Neuronal stem cell (in vitro differentiated cells): ENCODE results near the gene NDUFAB1.
"Not testable (repeated sequence)": the region's sequence is repeated elsewhere in the genome, so short reads cannot be mapped to it uniquely, and the experiment has no call there.

Experiments used
- DNase-seq: peaks from one replicate; pipeline ENCODE4 v3.0.0-alpha.2; 2013; ENCODE audit warnings: low spot score
- H2AFZ ChIP-seq: one replicate; pipeline ENCODE4 v1.6.1; 2013; ENCODE audit warnings: mild to moderate bottlenecking, low read length, inconsistent platforms
- H2AK5ac ChIP-seq: 2 replicates; pipeline ENCODE4 v1.6.1; 2013; ENCODE audit warnings: low read depth, mild to moderate bottlenecking, inconsistent platforms, low read length, moderate library complexity, mixed read lengths
- H2BK120ac ChIP-seq: 2 replicates; pipeline ENCODE4 v1.6.1; 2013; ENCODE audit warnings: low read depth, mild to moderate bottlenecking, inconsistent platforms, low read length, moderate library complexity, mixed read lengths
- H2BK12ac ChIP-seq: one replicate; pipeline ENCODE4 v1.6.1; 2013; ENCODE audit warnings: low read length, inconsistent platforms
- H2BK15ac ChIP-seq: 2 replicates; pipeline ENCODE4 v1.6.1; 2013; ENCODE audit warnings: mild to moderate bottlenecking, low read length, inconsistent platforms, mixed read lengths
- H2BK5ac ChIP-seq: one replicate; pipeline ENCODE4 v1.6.1; 2013; ENCODE audit warnings: inconsistent platforms, mild to moderate bottlenecking, low read length, moderate library complexity
- H3K14ac ChIP-seq: one replicate; pipeline ENCODE4 v1.6.1; 2013; ENCODE audit warnings: low read length, inconsistent platforms
- H3K18ac ChIP-seq: 2 replicates; pipeline ENCODE4 v1.6.1; 2013; ENCODE audit warnings: low read length, inconsistent platforms
- H3K23ac ChIP-seq: 2 replicates; pipeline ENCODE4 v1.6.1; 2013; ENCODE audit warnings: low read depth, mild to moderate bottlenecking, mixed read lengths, low read length, inconsistent platforms; ENCODE audit not compliant: poor library complexity
- H3K27ac ChIP-seq: replicated peaks from 3 replicates; pipeline ENCODE4 v1.5.1; 2013; ENCODE audit warnings: low read length, inconsistent platforms
- H3K27me3 ChIP-seq, 3 experiments: 2 replicates each; pipeline ENCODE4 v1.6.1; 2013; ENCODE audit warnings: low read length in 3 of 3, mild to moderate bottlenecking in 2 of 3, inconsistent platforms in 1 of 3, low read depth in 1 of 3, mixed read lengths in 1 of 3, moderate library complexity in 1 of 3; ENCODE audit not compliant: control insufficient read depth in 3 of 3, insufficient read depth in 3 of 3
- H3K36me3 ChIP-seq, 2 donors: replicated peaks in 1 of 2; 2 replicates each; pipeline ENCODE4 v1.6.1; 2013; ENCODE audit warnings: low read length in 2 of 2; ENCODE audit not compliant: control insufficient read depth in 2 of 2, insufficient read depth in 2 of 2
- H3K4ac ChIP-seq: 2 replicates; pipeline ENCODE4 v1.6.1; 2013; ENCODE audit warnings: inconsistent platforms, mild to moderate bottlenecking, low read length, moderate library complexity
- H3K4me1 ChIP-seq, 2 donors: 1 replicate in 1 of 2; 2 replicates in 1 of 2; pipeline ENCODE4 v1.6.1; 2013; ENCODE audit warnings: low read length in 2 of 2, low read depth in 1 of 2; ENCODE audit not compliant: control insufficient read depth in 2 of 2, insufficient read depth in 1 of 2
- H3K4me2 ChIP-seq: one replicate; pipeline ENCODE4 v1.6.1; 2013; ENCODE audit warnings: mild to moderate bottlenecking, low read length, inconsistent platforms; ENCODE audit not compliant: insufficient read depth, poor library complexity, severe bottlenecking
- H3K4me3 ChIP-seq, 2 donors: 2 replicates each; pipeline ENCODE4 v1.5.1; 2013; ENCODE audit warnings: low read length in 2 of 2, mild to moderate bottlenecking in 2 of 2, inconsistent platforms in 1 of 2, moderate library complexity in 1 of 2
- H3K79me1 ChIP-seq: one replicate; pipeline ENCODE4 v1.6.1; 2013; ENCODE audit warnings: low read depth, mild to moderate bottlenecking, inconsistent platforms, low read length, moderate library complexity
- H3K9ac ChIP-seq: one replicate; pipeline ENCODE4 v1.6.1; 2013; ENCODE audit warnings: mild to moderate bottlenecking, low read depth, low read length, inconsistent platforms; ENCODE audit not compliant: poor library complexity
- H3K9me3 ChIP-seq, 2 donors: replicated peaks in 1 of 2; 2 replicates each; pipeline versions ENCODE3 to v1.6.1; 2013; ENCODE audit warnings: low read length in 2 of 2, mild to moderate bottlenecking in 2 of 2, inconsistent platforms in 1 of 2, low read depth in 1 of 2, mixed read lengths in 1 of 2, moderate library complexity in 1 of 2; ENCODE audit not compliant: control insufficient read depth in 2 of 2, insufficient read depth in 1 of 2
- H4K8ac ChIP-seq: one replicate; pipeline ENCODE4 v1.6.1; 2013; ENCODE audit warnings: low read depth, mild to moderate bottlenecking, inconsistent platforms, low read length, moderate library complexity
- H4K91ac ChIP-seq: one replicate; pipeline ENCODE4 v1.6.1; 2013; ENCODE audit warnings: low read length, low read depth, mild to moderate bottlenecking, inconsistent platforms; ENCODE audit not compliant: poor library complexity
- WGBS, 2 donors: extraction: QIAGEN DNeasy Blood & Tissue Kit; methylation state at CpG; one replicate each; pipeline ENCODE4 v1.1.7; 2013; ENCODE audit warnings: missing lambda C conversion rate in 2 of 2, mixed read lengths in 1 of 2; ENCODE audit not compliant: insufficient read length in 2 of 2, insufficient replicate concordance in 1 of 2; ENCODE audit errors: extremely low coverage in 2 of 2; 5-methylcytosine and 5-hydroxymethylcytosine counted together

The NDUFAB1 gene

GRCh38 chr16:23544436-23544835, 51.7 kb downstream of the NDUFAB1 start:
- Histone ChIP-seq H3K9me3 (no peaks in the 10 kb centered on the region), H2AFZ (no peak overlapping the region), H2AK5ac (no peak overlapping the region), H3K14ac (no peak overlapping the region), H4K91ac (no peak overlapping the region), H3K18ac (no peak overlapping the region), H3K27ac (no peak overlapping the region), H2BK5ac (no peak overlapping the region), H3K4me1 (no peaks in the 10 kb centered on the region), H3K4me3 (no peak overlapping the region), H4K8ac (no peak overlapping the region), H3K9ac (no peak overlapping the region), H3K27me3 (no peaks in the 10 kb centered on the region), H3K36me3 (peaks cover 29 to 86% of the 10 kb centered on the region in 2 donors), H3K79me1 (no peaks in the 10 kb centered on the region), H2BK120ac (no peak overlapping the region), H3K23ac (no peak overlapping the region), H2BK12ac (no peak overlapping the region), H3K4me2 (no peak overlapping the region), H2BK15ac (no peak overlapping the region), H3K4ac (no peak overlapping the region)
- no peak for DNase-seq
- no CpG with 5 or more reads among the region's 14 CpGs for WGBS, 2 donors

- WGBS, 2 donors = no CpG with 5 or more reads among the region's 3 CpGs
- not testable (repeated sequence) for H2BK12ac ChIP-seq, H2AFZ ChIP-seq
Measured at GRCh38 chr16:23540817-23541178, 55.3 kb downstream of the NDUFAB1 start.

DNA sequence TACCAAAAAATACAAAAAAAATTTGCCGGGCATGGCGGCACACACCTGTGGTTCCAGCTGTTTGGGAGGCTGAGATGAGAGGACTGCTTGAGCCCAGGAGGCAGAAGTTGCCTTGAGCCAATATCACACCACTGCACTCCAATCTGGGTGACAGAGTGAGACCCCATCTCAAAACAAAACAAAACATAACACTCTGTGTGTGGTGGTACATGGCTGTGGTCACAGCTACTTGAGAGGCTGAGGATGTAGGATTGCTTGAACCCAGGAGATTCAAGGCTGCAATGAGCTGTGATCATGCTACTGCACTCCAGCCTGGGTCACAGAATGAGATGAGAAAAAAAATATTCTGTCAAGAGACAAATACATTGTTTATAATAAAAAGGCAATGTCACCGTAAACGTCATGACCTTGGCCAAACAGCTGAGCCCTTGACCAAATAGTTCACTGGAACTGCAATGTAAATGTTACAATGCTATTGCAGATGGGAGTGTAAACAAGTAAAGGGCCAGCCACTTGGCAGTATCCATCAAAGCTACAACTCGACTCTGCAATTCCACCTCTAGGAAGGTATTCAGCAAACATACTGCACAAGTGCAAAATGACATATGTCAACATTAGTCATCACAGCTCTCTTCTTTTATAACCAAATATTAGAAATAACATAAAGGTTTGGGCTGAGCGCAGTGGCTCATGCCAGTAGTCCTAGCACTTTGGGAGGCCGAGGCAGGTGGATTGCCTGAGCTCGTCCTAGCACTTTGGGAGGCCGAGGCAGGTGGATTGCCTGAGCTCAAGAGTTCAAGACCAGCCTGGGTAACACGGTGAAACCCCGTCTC, 55.9 kb downstream of the NDUFAB1 start:
- no peak overlapping the region for H3K4me3 ChIP-seq
- peaks cover 16 to 80% of the 10 kb centered on the region in 2 donors for H3K36me3 ChIP-seq
- H4K91ac ChIP-seq = no peak overlapping the region
- H2AK5ac ChIP-seq = no peak overlapping the region
- H3K14ac ChIP-seq = no peak overlapping the region
- no peak overlapping the region for H3K4me2 ChIP-seq
- DNase-seq = no peak
- H3K27ac ChIP-seq = no peak overlapping the region
- H4K8ac ChIP-seq = no peak overlapping the region
- H3K4ac ChIP-seq = no peak overlapping the region
- H2AFZ ChIP-seq = no peak overlapping the region
- no peak overlapping the region for H3K9ac ChIP-seq
- H3K27me3 ChIP-seq = no peaks in the 10 kb centered on the region
- no peak overlapping the region for H2BK15ac ChIP-seq
- H2BK120ac ChIP-seq = no peak overlapping the region
- H3K4me1 ChIP-seq = no peaks in the 10 kb centered on the region
- H3K9me3 ChIP-seq = no peaks in the 10 kb centered on the region
- no peaks in the 10 kb centered on the region for H3K79me1 ChIP-seq
- no peak overlapping the region for H2BK12ac ChIP-seq
- H3K23ac ChIP-seq = no peak overlapping the region
- H2BK5ac ChIP-seq = no peak overlapping the region
- WGBS, 2 donors = no CpG with 5 or more reads among the region's 11 CpGs
- no peak overlapping the region for H3K18ac ChIP-seq

More at GRCh38 chr16:23540817-23541178, 55.3 kb downstream of the NDUFAB1 start:
- H3K4me2 ChIP-seq, H3K23ac ChIP-seq, H2BK5ac ChIP-seq, DNase-seq, H2AK5ac ChIP-seq, H2BK120ac ChIP-seq, H3K9me3 ChIP-seq, H3K18ac ChIP-seq, H3K4me3 ChIP-seq, H3K27me3 ChIP-seq, H3K27ac ChIP-seq, H3K79me1 ChIP-seq, H3K9ac ChIP-seq, H3K4me1 ChIP-seq, H2BK15ac ChIP-seq, H3K4ac ChIP-seq, H4K91ac ChIP-seq, H4K8ac ChIP-seq, H3K14ac ChIP-seq: not testable (repeated sequence)
- peaks cover 18 to 80% of the 10 kb centered on the region in 2 donors for H3K36me3 ChIP-seq

DNA sequence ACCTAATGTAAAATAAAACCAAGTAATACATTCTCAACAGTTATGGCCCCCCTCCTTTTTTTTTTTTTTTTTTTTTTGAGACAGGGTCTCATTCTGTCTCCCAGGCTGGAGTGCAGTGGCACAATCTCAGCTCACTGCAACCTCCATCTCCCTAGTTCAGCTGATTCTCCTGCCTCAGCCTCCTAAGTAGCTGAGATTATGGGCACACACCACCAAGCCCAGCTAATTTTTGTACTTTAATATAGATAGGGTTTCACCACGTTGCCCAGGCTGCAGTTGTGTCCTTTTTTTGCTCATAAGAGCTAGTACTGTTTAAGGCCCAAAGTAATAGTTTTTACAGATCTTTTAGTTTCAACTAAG, 57.2 kb downstream of the NDUFAB1 start:
- no CpG with 5 or more reads among the region's 1 CpG for WGBS, 2 donors

More for the DNA sequence above, 57.2 kb downstream of the NDUFAB1 start:
- DNase-seq = no peak
- Histone ChIP-seq H2BK15ac (no peak overlapping the region), H3K79me1 (no peaks in the 10 kb centered on the region), H3K4me2 (no peak overlapping the region), H2BK5ac (no peak overlapping the region), H3K4ac (no peak overlapping the region), H3K14ac (no peak overlapping the region), H3K4me1 (no peaks in the 10 kb centered on the region), H3K36me3 (peaks cover 14 to 82% of the 10 kb centered on the region in 2 donors), H2BK12ac (no peak overlapping the region), H4K91ac (no peak overlapping the region), H3K23ac (no peak overlapping the region), H2BK120ac (no peak overlapping the region), H3K9me3 (no peaks in the 10 kb centered on the region), H4K8ac (no peak overlapping the region), H3K9ac (no peak overlapping the region), H2AK5ac (no peak overlapping the region), H3K27me3 (no peaks in the 10 kb centered on the region), H3K27ac (no peak overlapping the region), H3K4me3 (no peak overlapping the region), H3K18ac (no peak overlapping the region), H2AFZ (no peak overlapping the region)
